Smooth muscle cell of the brain vasculature (primary cell): ENCODE measurements around the gene MORF4L2.
"Not testable (repeated sequence)": the region's sequence is repeated elsewhere in the genome, so short reads cannot be mapped to it uniquely, and the experiment has no call there.

Source experiments
- DNase-seq: peaks from one replicate; pipeline ENCODE4 v3.0.0-alpha.2; 2012; ENCODE audit warnings: low read depth, low spot score

Gene MORF4L2

DNA sequence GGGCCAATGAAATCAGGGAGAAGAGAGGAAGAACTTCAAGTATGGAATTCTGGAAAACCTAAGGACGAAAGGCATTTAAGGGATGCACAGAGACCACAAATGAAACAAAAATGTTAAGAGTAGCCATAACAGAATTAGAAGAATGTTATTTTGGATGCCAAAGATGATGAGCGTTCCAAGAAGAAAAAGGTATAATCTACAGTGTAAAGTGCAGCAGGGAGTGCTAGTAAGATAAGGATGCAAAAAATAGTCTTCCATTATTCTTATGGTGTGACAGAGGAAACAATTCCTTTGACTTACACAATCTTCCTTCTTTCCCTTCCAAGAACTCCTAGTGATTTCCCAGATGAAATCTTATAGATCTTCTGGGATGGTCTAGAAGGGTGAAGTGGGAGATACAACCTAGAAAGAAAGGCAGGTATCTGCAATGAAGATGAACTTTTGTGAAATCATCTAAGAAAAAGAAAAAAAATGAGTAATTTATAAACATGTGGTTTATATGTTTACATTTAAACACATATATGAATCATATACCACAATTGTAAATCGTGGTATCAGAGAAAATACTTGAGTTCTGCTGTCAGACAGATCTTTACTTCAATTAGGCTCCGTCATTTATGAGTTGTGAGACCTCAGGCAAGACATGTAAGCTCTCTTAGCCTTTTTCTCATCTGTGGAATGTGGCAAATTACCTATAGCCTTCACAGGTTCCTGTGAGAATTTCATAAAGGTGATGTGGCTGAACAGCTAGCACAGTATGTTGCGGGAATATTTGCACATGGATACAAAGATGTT is 8.1 kb downstream of the MORF4L2 start:
- no peak for DNase-seq

DNA sequence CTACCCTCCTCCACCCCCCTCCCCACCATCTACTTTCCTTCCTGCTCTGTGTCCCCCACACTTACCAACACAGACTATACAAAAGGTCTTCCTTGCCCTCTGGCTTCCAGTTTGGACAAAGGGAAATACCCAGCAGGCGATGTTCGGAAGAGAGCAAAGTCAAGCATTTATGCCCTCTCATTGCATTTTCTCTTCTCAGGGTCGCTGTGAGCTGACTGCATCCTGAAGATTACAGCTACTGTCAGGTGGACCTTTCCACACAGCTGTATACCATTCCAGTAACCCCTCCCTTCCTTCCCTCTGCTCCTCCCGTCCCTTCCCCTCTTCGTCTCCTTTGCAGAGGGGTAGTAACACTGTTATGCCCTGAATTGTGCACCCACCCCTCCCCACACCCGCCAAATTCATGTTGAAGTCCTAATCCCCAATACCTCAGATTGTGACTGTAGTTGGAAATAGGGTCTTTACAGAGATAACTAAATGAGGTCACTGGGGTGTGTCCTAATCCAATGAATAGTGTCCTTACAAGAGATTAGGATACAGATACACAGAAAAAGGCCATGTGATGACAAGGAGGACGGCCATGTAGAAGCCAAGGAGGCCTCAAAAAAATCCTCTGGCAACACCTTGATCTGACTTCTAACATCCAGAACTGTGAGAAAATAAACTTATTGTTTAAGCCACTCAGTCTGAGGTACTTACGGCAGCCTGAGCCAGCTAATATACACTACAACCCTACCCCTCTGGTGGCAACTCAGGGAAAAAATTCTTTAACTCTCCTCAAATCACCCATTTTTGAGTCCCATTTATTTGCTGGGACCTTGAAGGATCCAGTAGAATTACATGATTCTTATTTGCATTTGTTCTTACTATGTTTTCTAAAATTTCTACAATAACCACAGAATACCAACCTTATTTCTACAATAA is 11.7 kb downstream of the MORF4L2 start:
- DNase-seq, result no peak

DNA sequence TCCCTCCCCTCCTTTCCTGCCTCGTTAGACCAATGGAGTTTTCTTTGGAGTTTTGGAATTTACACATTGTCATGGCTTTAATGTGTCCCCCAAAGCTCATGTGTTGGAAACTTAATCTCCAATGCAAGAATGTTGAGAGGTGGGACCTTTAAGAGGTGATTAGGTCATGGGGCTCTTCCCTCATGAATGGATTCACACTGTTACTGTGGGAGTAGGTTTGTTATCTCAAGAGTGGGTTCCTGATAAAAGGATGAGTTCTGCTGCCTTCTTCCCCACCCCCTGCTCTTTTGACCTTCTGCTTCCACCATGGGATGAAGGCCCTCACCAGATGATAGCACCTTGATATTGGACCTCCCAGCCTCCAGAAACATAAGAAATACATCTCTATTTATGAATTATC is 16.8 kb downstream of the MORF4L2 start:
- DNase-seq, result no peak

DNA sequence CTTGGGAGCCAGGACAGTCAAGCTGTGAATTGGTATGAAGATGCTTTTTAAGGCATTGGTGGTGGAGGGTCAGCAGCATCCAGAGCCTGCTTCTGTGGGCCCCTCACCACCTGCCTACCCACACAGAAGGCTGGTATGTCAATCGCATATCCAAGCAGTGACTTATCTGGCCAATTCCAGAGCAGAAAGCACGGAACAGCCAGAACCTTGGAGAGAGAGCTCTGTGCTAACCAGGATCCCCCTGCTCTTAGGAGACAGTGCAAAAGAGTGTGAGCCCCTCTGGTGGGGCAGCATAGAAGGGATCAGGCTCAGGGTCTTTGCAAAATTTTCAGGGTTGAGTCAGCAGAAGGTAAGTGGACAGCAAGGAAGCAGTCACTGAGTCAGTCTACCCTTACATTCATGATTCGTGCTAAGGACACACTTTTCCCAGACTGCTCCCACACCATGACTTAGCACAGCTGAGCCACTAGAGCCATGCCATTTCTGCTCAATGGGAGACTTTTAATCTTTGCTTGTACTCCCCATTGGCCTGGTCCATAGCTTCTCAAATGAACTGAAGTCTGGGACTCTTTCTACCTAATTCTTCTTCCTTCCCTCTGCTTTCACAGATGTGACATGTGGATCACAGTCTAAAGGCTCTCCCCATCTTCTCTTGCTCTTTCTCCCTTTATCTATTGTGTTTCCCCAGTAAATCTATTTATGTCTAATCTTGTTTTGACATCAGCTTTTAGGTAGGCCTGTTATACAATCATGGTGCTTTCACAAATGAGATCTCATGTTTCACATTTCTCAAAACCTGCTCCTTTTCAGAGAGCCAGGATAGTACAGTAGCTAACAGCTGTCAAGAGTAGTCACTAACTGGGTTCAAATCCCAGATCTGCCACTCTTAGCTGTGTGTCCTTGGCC is 20.0 kb downstream of the MORF4L2 start:
- no peak for DNase-seq

DNA sequence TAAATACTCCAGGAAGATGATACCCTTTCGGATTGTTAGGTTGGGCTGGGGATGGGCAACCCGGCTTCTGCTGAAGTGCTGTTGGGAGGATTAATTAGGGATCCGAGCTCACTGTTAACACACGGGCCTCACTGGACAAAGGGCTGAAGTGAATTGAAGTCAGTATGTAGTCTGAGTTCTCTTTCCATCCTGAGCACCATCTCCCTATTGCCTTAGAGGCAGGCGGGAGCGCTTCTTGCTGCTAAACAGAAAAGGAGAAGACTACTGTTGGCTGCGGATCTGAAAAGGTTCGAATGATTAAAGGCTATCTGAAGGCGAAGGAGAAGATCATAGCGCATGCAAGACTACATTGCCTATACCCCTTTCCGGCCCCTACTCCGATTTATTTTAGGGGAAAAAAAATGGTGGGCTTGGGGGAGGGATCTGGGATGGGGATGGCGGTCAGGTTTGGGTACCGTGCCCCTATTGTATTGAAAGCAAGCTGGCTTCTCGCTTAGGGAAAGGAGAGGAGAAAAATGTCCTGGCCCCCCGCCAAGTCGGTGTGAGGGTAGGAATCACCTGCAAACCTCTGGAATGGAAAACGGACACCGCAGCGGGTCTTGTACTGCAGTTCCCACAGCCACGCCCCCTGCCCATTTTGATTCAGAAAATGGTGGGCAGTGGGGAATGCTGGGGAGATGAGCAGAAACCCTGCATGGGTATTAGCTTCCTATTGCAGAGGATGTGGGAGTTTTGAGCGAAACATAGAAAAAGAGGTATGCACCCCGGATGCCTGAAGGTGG is 22.3 kb downstream of the MORF4L2 start:
- no peak for DNase-seq

DNA sequence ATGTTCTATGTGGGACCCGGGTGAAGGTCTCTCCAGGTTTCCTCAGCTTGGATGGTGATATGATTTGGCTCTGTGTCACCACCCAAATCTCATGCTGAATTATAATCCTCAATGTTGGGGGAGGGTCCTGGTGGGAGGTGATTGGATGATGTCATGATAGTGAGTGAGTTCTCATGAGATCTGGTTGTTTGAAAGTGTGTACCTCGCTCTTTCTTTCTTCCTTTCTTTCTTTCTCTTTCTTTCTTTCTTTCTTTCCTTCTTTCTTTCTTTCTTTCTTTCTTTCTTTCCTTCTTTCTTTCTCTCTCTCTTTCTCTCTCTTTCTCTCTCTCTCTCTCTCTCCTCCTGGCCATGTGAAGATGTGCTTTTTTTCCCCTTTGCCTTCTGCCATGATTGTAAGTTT is 27.0 kb downstream of the MORF4L2 start:
- DNase-seq, result not testable (repeated sequence)

DNA sequence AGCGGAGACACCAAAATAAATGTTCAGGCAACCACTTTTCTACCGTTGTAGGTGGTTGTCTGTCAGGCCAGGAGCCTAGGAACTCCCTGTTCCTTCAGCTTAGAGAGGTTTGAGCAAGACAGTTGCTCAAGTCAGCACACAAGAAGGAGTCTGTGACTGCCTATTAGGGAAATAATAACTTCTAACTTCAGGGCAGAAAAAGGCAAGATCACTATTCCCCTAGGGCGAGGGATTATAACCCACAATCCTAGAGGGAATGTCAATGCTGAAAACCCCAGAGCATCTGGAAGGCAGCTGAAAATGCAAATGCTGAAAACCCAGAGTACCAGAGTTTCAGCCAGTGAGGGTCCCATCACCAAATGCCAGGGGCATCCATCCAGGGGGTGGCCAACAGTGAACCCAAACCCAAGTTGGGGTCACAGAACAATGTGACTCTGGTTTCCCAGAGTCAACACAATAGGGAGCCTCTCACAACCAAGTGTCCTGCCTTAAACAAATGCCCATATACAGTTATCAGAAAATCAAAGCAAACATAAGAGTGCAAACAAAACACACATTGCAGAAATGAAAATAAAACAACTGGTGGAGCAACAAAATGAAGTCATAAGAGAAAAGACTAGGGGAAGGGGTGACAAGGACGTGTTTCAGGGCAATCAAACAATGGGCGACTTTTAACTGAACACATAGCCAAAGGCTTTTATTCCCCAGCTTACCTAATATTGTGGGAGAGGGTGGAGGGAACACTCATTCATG is 27.6 kb downstream of the MORF4L2 start:
- no peak for DNase-seq

DNA sequence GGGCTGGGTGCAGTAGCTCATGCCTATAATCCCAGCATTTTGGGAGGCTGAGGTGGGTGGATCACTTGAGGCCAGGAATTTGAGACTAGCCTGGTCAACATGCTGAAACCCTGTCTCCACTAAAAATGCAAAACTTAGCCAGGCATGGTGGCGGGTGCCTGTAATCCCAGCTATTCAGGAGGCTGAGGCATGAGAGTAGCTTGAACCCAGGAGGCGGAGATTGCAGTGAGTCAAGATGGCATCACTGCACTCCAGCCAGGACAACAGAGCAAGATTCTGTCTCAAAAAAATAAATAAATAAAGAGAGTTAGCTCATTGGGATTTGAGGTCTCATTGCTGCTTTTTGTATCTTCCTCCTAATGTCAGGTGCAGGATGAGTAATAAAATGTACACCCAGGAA is 29.4 kb downstream of the MORF4L2 start:
- not testable (repeated sequence) for DNase-seq

DNA sequence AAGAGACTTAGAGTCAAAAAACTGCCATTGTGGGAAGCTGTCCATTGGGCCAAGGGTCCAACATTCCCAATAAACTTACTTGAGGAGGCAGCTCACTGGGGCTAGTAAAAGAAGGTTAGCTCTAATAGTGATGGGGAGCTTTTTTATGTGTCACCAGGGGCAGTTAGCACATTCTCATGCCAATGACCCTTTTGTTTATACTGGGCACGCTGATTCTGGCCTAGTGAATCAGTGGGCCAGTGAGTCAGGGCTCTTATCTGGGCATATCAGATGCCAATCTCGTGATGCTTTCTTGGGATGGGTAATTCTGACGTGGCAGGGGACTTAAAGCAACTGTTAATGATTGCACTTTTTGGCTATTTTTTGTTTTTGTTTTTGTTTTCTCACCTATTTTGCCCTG is 29.9 kb downstream of the MORF4L2 start:
- no peak for DNase-seq

DNA sequence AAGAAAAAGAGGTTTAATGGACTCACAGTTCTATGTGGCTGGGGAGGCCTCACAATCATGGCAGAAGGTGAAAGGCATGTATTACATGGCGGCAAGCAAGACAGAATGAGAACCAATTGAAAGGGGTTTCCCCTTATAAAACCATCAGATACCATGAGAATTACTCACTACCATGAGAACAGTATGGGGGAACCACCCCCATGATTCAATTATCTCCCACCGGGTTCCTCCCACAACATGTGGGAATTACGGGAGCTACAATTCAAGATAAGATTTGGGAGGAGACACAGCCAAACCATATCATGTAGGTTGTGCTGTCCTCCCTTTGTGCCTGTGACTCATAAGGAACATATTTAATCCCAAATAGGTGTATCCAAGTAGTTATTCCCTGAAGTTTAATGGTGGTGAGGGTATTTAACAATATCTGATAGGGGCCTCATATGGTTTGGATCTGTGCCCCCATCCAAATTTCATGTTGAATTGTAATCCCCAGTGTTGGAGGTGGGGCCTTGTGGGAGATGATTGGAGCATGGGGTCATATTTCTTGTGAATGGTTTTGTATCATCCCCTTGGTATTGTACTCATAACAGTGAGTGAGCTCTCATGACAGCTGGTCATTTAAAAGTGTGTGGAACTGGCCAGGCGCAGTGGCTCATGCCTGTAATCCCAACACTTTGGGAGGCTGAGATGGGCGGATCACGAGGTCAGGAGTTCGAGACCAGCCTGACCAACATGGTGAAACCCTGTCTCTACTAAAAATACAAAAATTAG is 31.1 kb downstream of the MORF4L2 start:
- not testable (repeated sequence) for DNase-seq

DNA sequence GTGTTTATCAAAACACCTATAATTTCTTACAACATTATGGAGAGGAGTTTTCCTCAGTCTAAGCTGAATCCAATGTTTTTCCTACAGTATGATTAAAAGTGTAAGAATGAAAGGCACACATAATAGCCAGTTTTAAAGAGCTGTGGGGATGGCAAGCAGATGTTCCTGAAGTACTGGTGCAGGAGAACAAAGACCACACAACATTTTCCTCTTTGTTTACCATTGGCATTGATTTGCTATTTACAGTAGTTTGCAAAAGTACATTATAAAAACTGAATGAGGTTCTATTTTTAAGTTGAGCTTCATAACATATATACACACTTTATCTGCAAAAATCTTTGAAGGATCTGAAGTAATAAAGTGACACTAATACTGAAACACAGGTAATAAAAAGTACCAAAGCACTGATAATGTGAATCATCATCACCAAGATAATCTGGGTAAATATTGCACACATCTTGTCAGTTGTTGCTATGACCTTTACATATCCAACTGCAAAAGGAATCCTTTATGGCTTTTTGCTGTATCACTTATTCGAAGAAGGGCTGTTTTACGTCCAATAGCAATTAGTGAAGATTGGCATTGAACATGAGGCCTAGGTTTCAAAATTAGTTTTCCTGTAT is 35.2 kb downstream of the MORF4L2 start:
- no peak for DNase-seq

DNA sequence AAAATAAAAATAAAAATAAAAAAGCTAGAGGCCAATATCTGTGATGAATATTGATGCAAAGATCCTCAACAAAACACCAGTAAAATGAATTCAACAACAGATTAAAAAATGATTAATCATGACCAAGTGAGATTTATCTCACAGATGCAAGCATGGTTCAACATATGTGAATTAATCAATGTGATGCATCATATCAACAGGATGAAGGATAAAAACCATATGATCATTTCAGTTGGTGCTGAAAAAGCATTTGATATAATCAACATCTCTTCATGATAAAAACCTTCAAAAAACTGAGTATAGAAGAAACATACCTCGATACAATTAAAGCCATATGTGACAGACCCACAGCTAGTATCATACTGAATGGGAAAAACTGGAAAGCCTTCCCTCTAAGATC is 38.9 kb downstream of the MORF4L2 start:
- no peak for DNase-seq

DNA sequence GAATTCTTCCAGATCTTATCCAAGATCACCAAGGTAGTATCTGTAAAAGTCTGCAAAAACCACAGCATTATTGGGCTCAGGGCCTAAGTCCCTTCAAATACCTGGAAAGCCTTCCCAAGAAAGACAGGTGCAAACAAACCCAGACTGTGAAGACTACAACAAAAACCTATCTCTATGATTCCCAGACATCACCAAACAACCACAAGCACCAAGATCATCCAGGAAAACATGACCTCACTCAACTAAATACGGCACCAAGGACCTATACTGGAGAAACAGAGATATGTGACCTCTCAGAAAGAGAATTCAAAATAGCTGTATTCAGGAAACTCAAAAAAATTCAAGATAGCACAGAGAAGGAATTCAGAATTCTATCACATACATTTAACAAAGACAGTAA is 42.4 kb downstream of the MORF4L2 start:
- DNase-seq, result no peak

DNA sequence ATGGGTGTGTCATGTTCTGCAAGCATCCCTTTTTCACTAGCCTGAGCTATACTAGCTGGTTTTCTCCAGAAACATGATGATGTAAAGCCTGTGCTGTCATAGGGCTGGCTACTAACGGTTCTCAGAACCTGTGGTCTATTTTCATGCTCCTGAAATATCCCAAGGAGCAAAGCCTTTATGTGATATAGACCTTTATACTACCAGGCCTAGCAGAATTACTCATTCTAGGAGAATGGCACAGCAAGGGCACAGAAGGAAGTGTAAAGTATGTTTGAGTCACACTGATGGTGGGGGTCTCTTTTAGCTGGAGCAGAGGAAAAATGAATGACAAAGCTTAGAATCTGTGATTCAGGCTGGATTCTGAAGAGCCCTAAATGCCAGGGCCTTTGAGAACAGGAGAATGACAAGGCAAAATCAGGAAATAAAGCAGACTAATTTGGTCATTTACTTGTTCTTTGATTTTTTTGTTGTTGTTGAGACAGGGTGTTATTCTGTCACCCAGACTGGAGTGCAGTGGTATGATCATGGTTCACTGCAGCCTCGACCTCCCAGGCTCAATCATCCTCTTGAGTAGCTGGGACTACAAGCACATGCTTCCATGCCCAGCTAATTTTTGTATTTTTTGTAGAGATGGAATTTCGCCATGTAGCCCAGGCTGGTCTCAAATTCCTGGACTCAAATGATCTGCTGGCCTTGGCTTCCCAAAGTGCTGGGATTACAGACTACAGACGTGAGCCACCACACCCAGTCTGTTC is 45.9 kb downstream of the MORF4L2 start:
- no peak for DNase-seq

DNA sequence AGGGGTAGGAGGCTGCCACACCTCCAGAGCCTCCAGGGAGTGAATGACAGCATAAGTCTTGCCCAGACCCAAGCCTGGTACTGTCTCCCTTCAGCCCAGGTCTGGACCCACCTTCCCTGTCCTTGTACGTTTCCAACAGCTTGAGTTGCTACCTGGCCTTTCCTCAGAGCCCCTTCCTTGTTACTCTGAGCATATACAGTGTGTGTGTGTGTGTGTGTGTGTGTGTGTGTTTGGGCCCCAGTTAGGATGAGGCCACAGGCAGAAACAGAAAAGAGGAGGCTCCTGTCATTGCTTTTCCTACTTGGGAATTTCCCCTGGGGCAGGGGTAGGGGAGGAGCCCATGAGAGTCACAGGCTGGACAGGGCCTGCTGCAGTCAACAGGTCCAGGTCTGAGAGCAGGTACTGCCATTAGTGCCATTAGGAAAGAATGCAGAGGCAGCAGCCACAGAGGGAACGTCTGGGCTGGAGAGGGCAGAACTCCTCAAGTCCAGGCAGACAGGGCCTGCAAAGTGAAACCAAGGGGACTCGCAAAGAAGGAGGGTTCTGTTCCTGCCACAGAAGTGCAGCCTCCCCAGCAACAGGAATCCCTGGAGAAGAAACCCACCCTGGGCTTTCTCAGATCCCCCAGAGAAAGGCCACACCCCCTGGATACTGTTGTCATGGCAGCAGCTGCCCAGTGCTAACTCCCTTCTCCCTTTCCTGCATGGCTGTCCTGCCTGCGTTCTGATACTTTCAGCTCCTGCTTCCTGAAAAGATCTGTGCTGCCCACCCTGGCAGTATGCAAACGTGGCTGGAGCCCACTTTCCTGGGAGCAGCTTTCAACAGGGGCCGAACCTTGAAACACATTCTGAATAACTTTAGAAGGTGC is 47.8 kb downstream of the MORF4L2 start:
- DNase-seq, result not testable (repeated sequence)

DNA sequence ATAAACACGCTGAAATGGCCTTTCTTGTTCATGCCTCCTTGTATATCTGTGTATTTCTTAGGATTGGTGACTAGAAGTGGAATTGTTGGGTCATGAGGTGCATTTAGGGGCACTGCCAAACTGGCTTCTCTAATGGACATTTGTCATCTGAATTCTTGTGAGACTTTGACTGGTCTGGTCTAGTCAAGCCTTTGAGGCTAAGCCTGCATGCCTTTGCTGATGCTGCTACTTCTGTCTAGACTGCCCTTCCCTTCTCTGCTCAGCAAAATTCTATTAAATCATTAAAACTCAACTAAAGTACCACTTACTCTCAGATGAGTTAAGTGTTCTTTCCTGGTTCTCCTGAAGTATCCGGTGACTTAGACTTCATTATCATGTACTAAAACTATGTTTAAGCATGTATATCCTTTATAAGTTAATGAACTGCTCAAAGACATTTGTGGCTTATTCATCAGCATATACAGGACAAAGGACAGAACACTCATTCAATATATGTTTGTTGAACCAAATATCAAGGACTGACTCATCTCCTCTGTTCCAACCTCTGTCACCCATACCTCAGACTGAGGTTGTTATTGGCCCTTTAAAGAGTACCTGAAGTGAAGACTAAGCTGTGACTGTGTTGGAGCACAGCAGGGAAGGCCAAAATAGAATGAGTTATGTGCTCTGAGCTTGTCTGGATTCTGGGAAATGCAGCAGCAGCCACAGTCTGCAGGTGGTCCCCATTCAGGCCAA is 48.7 kb downstream of the MORF4L2 start:
- no peak for DNase-seq

DNA sequence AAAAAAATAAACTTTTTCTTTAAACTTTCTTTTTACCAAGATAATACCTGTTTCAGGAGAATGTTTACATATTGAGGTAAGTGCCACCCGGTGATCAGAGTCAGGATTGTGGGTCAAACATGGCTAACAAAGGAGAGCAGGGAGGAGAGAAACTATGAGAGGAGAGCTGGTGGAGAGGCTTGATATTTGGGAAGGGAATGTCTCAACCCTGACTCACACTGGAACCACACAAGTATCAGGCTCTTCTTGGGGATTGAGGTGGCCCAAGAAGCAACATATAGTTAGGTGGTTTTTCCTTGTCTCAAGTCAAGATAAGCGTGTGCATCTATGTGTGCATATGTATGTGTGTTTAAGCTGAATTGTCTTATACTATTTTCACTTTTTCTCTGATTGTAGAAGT is 51.1 kb downstream of the MORF4L2 start:
- DNase-seq, result no peak
